Natural killer cell (primary cell): ENCODE measurements around the gene PXMP2. TPM values are rescaled to one million over a fixed set of nuclear protein-coding genes. Genes with fewer than 3 reads are reported as not detected.

Experiments used
- ATAC-seq, 3 donors: fragments of 150-1000 bp in 2 of 3; fragments of 200-7000 bp in 1 of 3; cut with Tn5 transposase; 1 replicate in 1 of 3; 2 replicates in 2 of 3; pipeline ENCODE4 v1.10.0; 2021; ENCODE audit warnings: mild to moderate bottlenecking in 2 of 3, moderate library complexity in 2 of 3
- DNase-seq, 2 donors: peaks; one replicate each; pipeline versions ENCODE4 v3.0.0 to v3.0.0-alpha.2; 2013 to 2021; ENCODE audit warnings: mixed read lengths in 1 of 2
- H3K27ac ChIP-seq: one replicate; pipeline ENCODE4 v1.5.1; 2013; ENCODE audit warnings: mild to moderate bottlenecking, low read length
- H3K27me3 ChIP-seq: one replicate; pipeline ENCODE4 v1.6.1; 2013; ENCODE audit warnings: low read length; ENCODE audit not compliant: control insufficient read depth, insufficient read depth
- H3K36me3 ChIP-seq: one replicate; pipeline ENCODE4 v1.6.1; 2013; ENCODE audit warnings: low read length; ENCODE audit not compliant: control insufficient read depth, insufficient read depth
- H3K4me1 ChIP-seq: one replicate; pipeline ENCODE4 v1.6.1; 2013; ENCODE audit warnings: low read length; ENCODE audit not compliant: control insufficient read depth, insufficient read depth
- H3K4me3 ChIP-seq: one replicate; pipeline ENCODE4 v1.5.1; 2013; ENCODE audit warnings: low read length
- H3K9me3 ChIP-seq: one replicate; pipeline ENCODE4 v1.6.1; 2013; ENCODE audit warnings: low read length; ENCODE audit not compliant: control insufficient read depth, insufficient read depth
- H3K27ac Mint-ChIP-seq, 2 donors: one replicate each; pipeline ENCODE4 v1.8.0; 2022; ENCODE audit warnings: mild to moderate bottlenecking in 2 of 2, mixed read lengths in 2 of 2, moderate library complexity in 1 of 2
- H3K27me3 Mint-ChIP-seq, 2 donors: one replicate each; pipeline ENCODE4 v1.8.0; 2022; ENCODE audit warnings: low read depth in 2 of 2, mixed read lengths in 2 of 2
- H3K36me3 Mint-ChIP-seq: one replicate; pipeline ENCODE4 v1.8.0; 2022; ENCODE audit warnings: mixed read lengths
- H3K4me1 Mint-ChIP-seq, 2 donors: one replicate each; pipeline ENCODE4 v1.8.0; 2022; ENCODE audit warnings: mixed read lengths in 2 of 2
- H3K4me3 Mint-ChIP-seq: one replicate; pipeline ENCODE4 v1.8.0; 2022; ENCODE audit warnings: mild to moderate bottlenecking, moderate library complexity, mixed read lengths
- H3K9me3 Mint-ChIP-seq, 2 donors: one replicate each; pipeline ENCODE4 v1.8.0; 2022; ENCODE audit warnings: mixed read lengths in 2 of 2
- WGBS: methylation state at CpG from one replicate; pipeline ENCODE4 v1.1.7; 2013; ENCODE audit warnings: missing lambda C conversion rate; ENCODE audit not compliant: insufficient coverage; 5-methylcytosine and 5-hydroxymethylcytosine counted together
- intact Hi-C: fragments of 100-400 bp; cut with micrococcal nuclease; formaldehyde crosslinking; loops from one replicate; pipeline ENCODE4 v1.14.2; 2022
- total RNA-seq, 4 donors: library from RNA; stranded (reverse); fragments of 120-200 nt in 1 of 4; gene quantifications; one replicate each; pipeline versions ENCODE4 v1.2.3 to v1.2.4, GENCODE V29; 2013 to 2022
- TF ChIP-seq, protein P1 (sequence below): fragments of 200-600 bp; IDR thresholded peaks from one replicate; pipeline ENCODE4 v1.8.0; 2022; ENCODE audit warnings: antibody characterized with exemption

PXMP2 gene
- total RNA-seq, 3 donors from 2014 or later (not counting 1 experiment from before 2014, with no cell fraction given), result 3.6 to 6.2 (median 5.1) TPM

GRCh38 chr12:132662901-132663755 lies 24.3 kb upstream of the PXMP2 start:
- WGBS, result 61% methylated on average over 29 of the region's 29 CpGs
- H3K36me3 ChIP-seq, result peaks cover 45% of the 10 kb centered on the region
- H3K4me3 ChIP-seq, result no peak overlapping the region
- Mint-ChIP-seq H3K4me3 (no peak overlapping the region), H3K9me3 (no peaks in the 10 kb centered on the region), H3K36me3 (peaks cover 31% of the 10 kb centered on the region), H3K27ac (peak overlapping the region in 1 of 2 donors; percentile 63), H3K4me1 (peaks cover 8 to 21% of the 10 kb centered on the region in 2 donors), H3K27me3 (no peaks in the 10 kb centered on the region)
- H3K9me3 ChIP-seq, result no peaks in the 10 kb centered on the region
- H3K4me1 ChIP-seq, result peaks cover 5% of the 10 kb centered on the region
- no peak overlapping the region for H3K27ac ChIP-seq
- intact Hi-C loops, result no loop called here
- DNase-seq (no peak), ATAC-seq (no peak)
- H3K27me3 ChIP-seq, result no peaks in the 10 kb centered on the region
- TF ChIP-seq, protein P1, sequence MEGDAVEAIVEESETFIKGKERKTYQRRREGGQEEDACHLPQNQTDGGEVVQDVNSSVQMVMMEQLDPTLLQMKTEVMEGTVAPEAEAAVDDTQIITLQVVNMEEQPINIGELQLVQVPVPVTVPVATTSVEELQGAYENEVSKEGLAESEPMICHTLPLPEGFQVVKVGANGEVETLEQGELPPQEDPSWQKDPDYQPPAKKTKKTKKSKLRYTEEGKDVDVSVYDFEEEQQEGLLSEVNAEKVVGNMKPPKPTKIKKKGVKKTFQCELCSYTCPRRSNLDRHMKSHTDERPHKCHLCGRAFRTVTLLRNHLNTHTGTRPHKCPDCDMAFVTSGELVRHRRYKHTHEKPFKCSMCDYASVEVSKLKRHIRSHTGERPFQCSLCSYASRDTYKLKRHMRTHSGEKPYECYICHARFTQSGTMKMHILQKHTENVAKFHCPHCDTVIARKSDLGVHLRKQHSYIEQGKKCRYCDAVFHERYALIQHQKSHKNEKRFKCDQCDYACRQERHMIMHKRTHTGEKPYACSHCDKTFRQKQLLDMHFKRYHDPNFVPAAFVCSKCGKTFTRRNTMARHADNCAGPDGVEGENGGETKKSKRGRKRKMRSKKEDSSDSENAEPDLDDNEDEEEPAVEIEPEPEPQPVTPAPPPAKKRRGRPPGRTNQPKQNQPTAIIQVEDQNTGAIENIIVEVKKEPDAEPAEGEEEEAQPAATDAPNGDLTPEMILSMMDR, result no peak

DNA sequence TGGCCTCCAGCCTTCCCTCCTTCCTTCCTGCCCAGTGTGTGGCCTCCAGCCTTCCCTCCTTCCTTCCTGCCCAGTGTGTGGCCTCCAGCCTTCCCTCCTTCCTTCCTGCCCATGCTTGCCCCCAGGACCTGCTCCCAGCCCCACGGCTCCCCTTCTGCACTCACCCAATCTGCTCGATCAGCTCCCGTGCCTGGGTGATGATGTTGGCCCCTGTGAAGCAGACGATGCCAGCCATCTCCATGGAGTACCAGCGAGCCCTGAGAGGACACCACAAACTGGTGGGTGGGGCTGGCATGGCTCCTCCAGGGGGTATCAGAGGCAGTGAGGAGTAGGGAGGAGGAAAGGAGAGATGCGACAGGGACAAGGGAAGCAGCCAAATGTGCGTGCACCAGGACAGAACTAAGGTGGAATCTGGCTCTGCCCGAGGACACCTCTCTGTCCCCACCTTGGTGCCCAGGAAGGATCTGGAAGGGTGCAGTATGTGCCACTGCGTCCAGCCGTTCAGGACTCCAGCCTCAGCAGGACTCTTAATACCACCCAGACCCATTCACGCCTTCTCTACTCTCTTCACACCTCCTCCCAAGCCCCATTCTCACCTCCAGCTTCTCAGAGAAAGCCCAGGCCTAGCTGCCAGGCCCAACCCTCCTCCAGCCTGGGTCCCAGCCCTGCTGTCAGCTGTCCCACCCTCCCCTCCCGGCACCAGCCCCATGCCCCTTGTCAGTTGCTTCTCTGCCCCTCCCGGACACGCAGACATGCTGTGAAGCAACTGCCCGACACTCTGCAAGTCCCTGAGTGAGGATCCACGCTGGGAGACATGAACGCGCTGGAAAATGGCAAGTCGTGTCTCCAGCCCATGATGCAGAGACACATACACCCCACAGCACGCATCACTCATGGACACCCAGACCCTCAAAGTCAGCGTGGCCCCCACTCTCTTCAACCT lies 22.9 kb upstream of the PXMP2 start:
- Histone ChIP-seq H3K27me3 (no peaks in the 10 kb centered on the region), H3K4me3 (no peak overlapping the region), H3K36me3 (peaks cover 46% of the 10 kb centered on the region), H3K27ac (no peak overlapping the region), H3K9me3 (no peaks in the 10 kb centered on the region), H3K4me1 (peaks cover 5% of the 10 kb centered on the region)
- H3K27ac Mint-ChIP-seq, result peak overlapping the region in 1 of 2 donors; percentile 48
- intact Hi-C loops, result no loop called here
- H3K27me3 Mint-ChIP-seq, result no peaks in the 10 kb centered on the region
- H3K36me3 Mint-ChIP-seq, result peaks cover 31% of the 10 kb centered on the region
- H3K9me3 Mint-ChIP-seq, result no peaks in the 10 kb centered on the region
- no peak for ATAC-seq
- H3K4me1 Mint-ChIP-seq, result peaks cover 8 to 21% of the 10 kb centered on the region in 2 donors
- TF ChIP-seq, protein P1, result no peak
- no peak overlapping the region for H3K4me3 Mint-ChIP-seq
- no peak for DNase-seq
- 84% methylated on average over 21 of the region's 21 CpGs for WGBS

DNA sequence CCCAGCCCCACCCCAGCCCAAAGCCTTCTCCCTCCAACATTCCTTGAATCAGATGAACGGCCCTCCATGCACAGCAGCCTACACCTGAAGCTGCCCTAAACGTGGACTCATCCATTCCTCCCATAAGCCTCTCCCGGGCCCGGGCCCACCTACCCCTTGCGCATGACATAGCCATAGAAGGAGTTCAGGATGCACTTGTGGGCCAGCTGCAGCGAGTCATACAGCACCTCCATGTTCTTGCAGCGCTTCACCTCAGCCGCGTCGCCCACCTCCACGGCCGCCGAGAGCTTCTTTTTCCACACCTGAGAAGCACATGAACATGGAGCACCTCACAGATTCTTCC lies 22.3 kb upstream of the PXMP2 start:
- no peak overlapping the region for H3K4me3 ChIP-seq
- intact Hi-C loops, result no loop called here
- peaks cover 8 to 21% of the 10 kb centered on the region in 2 donors for H3K4me1 Mint-ChIP-seq
- DNase-seq, result no peak
- H3K36me3 Mint-ChIP-seq, result peaks cover 31% of the 10 kb centered on the region
- TF ChIP-seq, protein P1, result no peak
- no peaks in the 10 kb centered on the region for H3K9me3 Mint-ChIP-seq
- WGBS, result 95% methylated on average over 13 of the region's 13 CpGs
- H3K27me3 ChIP-seq, result no peaks in the 10 kb centered on the region
- H3K27ac Mint-ChIP-seq, result peak overlapping the region in 1 of 2 donors; percentile 48
- peaks cover 5% of the 10 kb centered on the region for H3K4me1 ChIP-seq
- H3K27ac ChIP-seq, result no peak overlapping the region
- H3K9me3 ChIP-seq, result no peaks in the 10 kb centered on the region
- H3K36me3 ChIP-seq, result peaks cover 46% of the 10 kb centered on the region
- H3K27me3 Mint-ChIP-seq, result no peaks in the 10 kb centered on the region
- ATAC-seq, result no peak
- H3K4me3 Mint-ChIP-seq, result no peak overlapping the region
